Liver (tissue), 9 donors: ENCODE measurements around the gene CHPF2. TPM values are rescaled to one million over a fixed set of nuclear protein-coding genes. Genes with fewer than 3 reads are reported as not detected.

ENCODE experiments used
- DNase-seq: peaks from one replicate; pipeline ENCODE4 v3.0.0-alpha.2; 2017; ENCODE audit warnings: low spot score
- H3K27ac ChIP-seq, 2 donors: one replicate each; pipeline ENCODE4 v1.7.0; 2013; ENCODE audit warnings: inconsistent platforms in 2 of 2, low read length in 2 of 2, control low read depth in 1 of 2, low read depth in 1 of 2, mild to moderate bottlenecking in 1 of 2
- H3K27me3 ChIP-seq, 4 donors: one replicate each; pipeline versions ENCODE4 v1.6.1 to v1.7.0; 2013; ENCODE audit warnings: low read length in 3 of 4, inconsistent platforms in 1 of 4, mild to moderate bottlenecking in 1 of 4, moderate library complexity in 1 of 4; ENCODE audit not compliant: control insufficient read depth in 4 of 4, insufficient read depth in 4 of 4
- H3K36me3 ChIP-seq, 4 donors: one replicate each; pipeline versions ENCODE4 v1.6.1 to v1.7.0; 2013; ENCODE audit warnings: low read length in 3 of 4, mild to moderate bottlenecking in 3 of 4, low read depth in 1 of 4, moderate library complexity in 1 of 4; ENCODE audit not compliant: control insufficient read depth in 4 of 4, insufficient read depth in 3 of 4
- H3K4me1 ChIP-seq, 4 donors: one replicate each; pipeline versions ENCODE4 v1.6.1 to v1.7.0; 2013; ENCODE audit warnings: low read length in 3 of 4, mild to moderate bottlenecking in 3 of 4, moderate library complexity in 1 of 4; ENCODE audit not compliant: control insufficient read depth in 4 of 4, insufficient read depth in 4 of 4
- H3K4me3 ChIP-seq, 3 donors: one replicate each; pipeline versions ENCODE4 v1.6.1 to v1.7.0; 2013; ENCODE audit warnings: low read length in 3 of 3, control low read depth in 1 of 3, low read depth in 1 of 3, mild to moderate bottlenecking in 1 of 3
- H3K9ac ChIP-seq, 2 donors: one replicate each; pipeline ENCODE4 v1.7.0; 2013; ENCODE audit warnings: low read length in 2 of 2, mild to moderate bottlenecking in 2 of 2, moderate library complexity in 2 of 2, control low read depth in 1 of 2, low read depth in 1 of 2
- H3K9me3 ChIP-seq, 4 donors: one replicate each; pipeline versions ENCODE4 v1.6.1 to v1.7.0; 2013; ENCODE audit warnings: low read length in 3 of 4; ENCODE audit not compliant: control insufficient read depth in 4 of 4
- ATF3 ChIP-seq: IDR thresholded peaks from 2 replicates; pipeline ENCODE4 v1.6.1; 2016; ENCODE audit warnings: antibody characterized with exemption
- CTCF ChIP-seq: fragments of 150-350 bp; IDR thresholded peaks from 2 replicates; pipeline ENCODE4 v1.5.1; 2017; ENCODE audit warnings: improper control_type of control experiment, low read depth, low read length; ENCODE audit not compliant: missing input control
- EGR1 ChIP-seq, 2 donors: IDR thresholded peaks; 2 replicates each; pipeline ENCODE4 v1.6.1; 2016 to 2018; ENCODE audit warnings: antibody characterized with exemption in 2 of 2, low read depth in 2 of 2
- FOXA1 ChIP-seq: IDR thresholded peaks from 2 replicates; pipeline ENCODE4 v1.6.1; 2016; ENCODE audit warnings: antibody characterized with exemption
- FOXA2 ChIP-seq: IDR thresholded peaks from 2 replicates; pipeline ENCODE4 v1.6.1; 2016; ENCODE audit warnings: antibody characterized with exemption
- GABPA ChIP-seq, 2 donors: IDR thresholded peaks in 1 of 2; conservative IDR thresholded peaks in 1 of 2; 2 replicates each; pipeline ENCODE4 v1.6.1; 2016; ENCODE audit warnings: antibody characterized with exemption in 2 of 2, mild to moderate bottlenecking in 1 of 2, moderate library complexity in 1 of 2
- HNF4A ChIP-seq, 2 donors: conservative IDR thresholded peaks; 2 replicates each; pipeline ENCODE4 v1.6.1; 2016; ENCODE audit warnings: antibody characterized with exemption in 2 of 2, mild to moderate bottlenecking in 2 of 2
- HNF4G ChIP-seq: IDR thresholded peaks from 2 replicates; pipeline ENCODE4 v1.6.1; 2016; ENCODE audit warnings: antibody characterized with exemption
- JUND ChIP-seq, 2 donors: IDR thresholded peaks; 2 replicates each; pipeline ENCODE4 v1.6.1; 2016; ENCODE audit warnings: antibody characterized with exemption in 2 of 2
- NR2F2 ChIP-seq: IDR thresholded peaks from 2 replicates; pipeline ENCODE4 v1.6.1; 2016; ENCODE audit warnings: antibody characterized with exemption
- RAD21 ChIP-seq, 2 donors: IDR thresholded peaks; 2 replicates each; pipeline ENCODE4 v1.6.1; 2016; ENCODE audit warnings: antibody characterized with exemption in 2 of 2, mild to moderate bottlenecking in 2 of 2
- REST ChIP-seq: IDR thresholded peaks from 2 replicates; pipeline ENCODE4 v1.6.1; 2016; ENCODE audit warnings: antibody characterized with exemption, mild to moderate bottlenecking
- RXRA ChIP-seq, 2 donors: IDR thresholded peaks; 2 replicates each; pipeline ENCODE4 v1.6.1; 2017 to 2018; ENCODE audit warnings: antibody characterized with exemption in 2 of 2, mild to moderate bottlenecking in 1 of 2
- SP1 ChIP-seq: IDR thresholded peaks from 2 replicates; pipeline ENCODE4 v1.6.1; 2018; ENCODE audit warnings: antibody characterized with exemption, mild to moderate bottlenecking
- TAF1 ChIP-seq: conservative IDR thresholded peaks from 2 replicates; pipeline ENCODE4 v1.6.1; 2016; ENCODE audit warnings: antibody characterized with exemption, mild to moderate bottlenecking
- YY1 ChIP-seq: IDR thresholded peaks from 2 replicates; pipeline ENCODE4 v1.6.1; 2016; ENCODE audit warnings: antibody characterized with exemption, mild to moderate bottlenecking
- ZBTB33 ChIP-seq: IDR thresholded peaks from 2 replicates; pipeline ENCODE4 v1.6.1; 2016; ENCODE audit warnings: antibody characterized with exemption
- WGBS: extraction: QIAGEN DNeasy Blood & Tissue Kit; methylation state at CpG from one replicate; pipeline ENCODE4 v1.1.7; 2013; 5-methylcytosine and 5-hydroxymethylcytosine counted together
- polyA plus RNA-seq, 2 donors: library from polyadenylated mRNA; stranded (reverse) in 1 of 2; unstranded in 1 of 2; fragments of 200-250 nt in 1 of 2; fragments of >200 nt in 1 of 2; fragmentation: Nextera tagmentation in 1 of 2; extraction: Ambion mirVana in 1 of 2; gene quantifications; one replicate each; pipeline versions ENCODE4 v1.2.1 to v1.2.3, GENCODE V29; 2013 to 2015
- total RNA-seq, 2 donors: library from RNA; depleted of rRNA; stranded (reverse); fragments of >200 nt; gene quantifications; one replicate each; pipeline ENCODE4 v1.2.3, GENCODE V29; 2014
- TF ChIP-seq, protein P1 (sequence below): IDR thresholded peaks from 2 replicates; pipeline ENCODE4 v1.6.1; 2016; ENCODE audit warnings: antibody characterized with exemption
- donor health status: healthy.
- donor health status: healthy.
- donor health status: healthy.
- donor health status: healthy.
- donor health status: healthy.

CHPF2 gene
- total and polyA plus RNA-seq, 4 donors, result 4.1 to 19.7 (median 18.1) TPM

DNA sequence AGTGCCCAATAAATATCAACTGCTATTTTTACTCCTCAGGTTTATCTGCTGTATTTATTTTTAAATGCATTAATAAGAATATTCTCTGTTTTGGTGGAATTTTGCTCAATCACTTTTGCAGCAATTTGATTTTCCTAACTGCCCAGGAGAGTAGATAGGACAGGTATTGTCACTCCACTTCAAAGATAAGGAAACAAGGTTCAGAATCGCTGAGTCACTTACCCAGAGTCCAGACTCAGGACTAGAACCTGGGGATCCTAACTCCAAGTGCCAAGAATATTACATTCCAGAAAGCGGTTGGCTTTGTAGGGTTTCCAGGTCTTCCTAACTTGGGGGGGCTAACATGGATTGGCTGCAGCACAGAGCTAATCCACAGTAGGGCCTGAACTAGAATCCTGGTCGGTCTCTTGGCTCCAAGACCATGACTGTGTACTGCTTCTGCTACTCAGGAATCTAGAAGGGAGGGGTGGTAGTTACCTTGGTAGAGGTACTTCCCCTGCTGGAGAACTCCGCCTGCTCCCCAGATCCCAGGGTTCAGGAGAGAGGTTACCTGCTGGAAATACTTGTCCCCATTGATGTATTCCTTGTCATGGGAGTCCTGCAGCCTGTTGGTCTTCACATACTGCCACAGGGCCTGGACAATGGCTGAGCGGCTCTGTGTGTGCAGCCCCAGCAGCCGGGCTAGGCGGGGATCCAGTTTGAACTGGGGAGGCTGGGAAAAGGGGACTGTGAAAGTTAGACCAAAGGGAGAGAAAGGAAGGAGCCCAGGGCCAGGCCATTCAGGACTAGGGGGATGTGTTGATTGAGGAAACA is 8.9 kb downstream of the CHPF2 start:
- no peak overlapping the region for H3K9ac ChIP-seq
- H3K27me3 ChIP-seq, result no peaks in the 10 kb centered on the region
- peaks cover 0 to 19% (median 9%) of the 10 kb centered on the region in 4 donors for H3K36me3 ChIP-seq
- no peaks in the 10 kb centered on the region for H3K9me3 ChIP-seq
- no peak for TF ChIP-seq TAF1
- TF ChIP-seq YY1, result no peak
- DNase-seq, result no peak
- no peak overlapping the region for H3K27ac ChIP-seq
- 94% methylated on average over 7 of the region's 7 CpGs for WGBS
- H3K4me3 ChIP-seq, result no peak overlapping the region
- H3K4me1 ChIP-seq, result peaks cover 0 to 13% (median 6%) of the 10 kb centered on the region in 4 donors

DNA sequence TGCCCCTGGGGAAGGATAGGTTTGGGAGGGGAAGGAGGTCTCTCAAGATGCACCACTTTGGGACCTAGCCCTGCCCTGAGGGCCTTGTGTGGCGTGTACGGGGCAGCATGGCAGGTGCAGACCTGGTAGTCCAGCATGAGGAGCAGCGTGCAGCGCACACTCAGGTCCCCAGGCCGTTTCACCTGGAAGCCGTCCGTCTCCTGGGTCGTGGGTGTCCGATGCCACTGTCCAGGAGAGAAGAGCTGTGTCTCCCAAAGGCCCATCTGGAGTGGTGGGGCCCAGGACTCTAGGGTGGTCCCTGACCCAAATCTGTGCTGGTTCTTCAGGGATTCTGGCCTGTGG is 9.4 kb downstream of the CHPF2 start:
- no peak for TF ChIP-seq HNF4A (conservative IDR thresholded peaks at IDR 0.05)
- no peak for TF ChIP-seq GABPA (IDR thresholded peaks at IDR 0.05 in 1 of 2, conservative IDR thresholded peaks at IDR 0.05 in 1 of 2)
- no peak for TF ChIP-seq CTCF
- TF ChIP-seq JUND (IDR thresholded peaks at IDR 0.05), result no peak
- TF ChIP-seq ATF3, result no peak
- no peak for TF ChIP-seq SP1
- no peak for TF ChIP-seq RAD21 (IDR thresholded peaks at IDR 0.05)
- TF ChIP-seq HNF4G, result no peak
- TF ChIP-seq NR2F2, result no peak
- no peak for TF ChIP-seq TAF1
- TF ChIP-seq FOXA1, result no peak
- TF ChIP-seq REST, result no peak
- TF ChIP-seq YY1, result no peak
- TF ChIP-seq FOXA2, result no peak
- TF ChIP-seq, protein P1, sequence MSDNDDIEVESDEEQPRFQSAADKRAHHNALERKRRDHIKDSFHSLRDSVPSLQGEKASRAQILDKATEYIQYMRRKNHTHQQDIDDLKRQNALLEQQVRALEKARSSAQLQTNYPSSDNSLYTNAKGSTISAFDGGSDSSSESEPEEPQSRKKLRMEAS, result no peak
- TF ChIP-seq ZBTB33, result no peak
- no peak for TF ChIP-seq RXRA (IDR thresholded peaks at IDR 0.05)
- TF ChIP-seq EGR1 (IDR thresholded peaks at IDR 0.05; ENCODE audit: low read depth in 2 of 2), result no peak
- H3K4me3 ChIP-seq, result no peak overlapping the region
- peaks cover 0 to 14% (median 6%) of the 10 kb centered on the region in 4 donors for H3K36me3 ChIP-seq
- H3K4me1 ChIP-seq, result peaks cover 0 to 13% (median 6%) of the 10 kb centered on the region in 4 donors
- H3K27me3 ChIP-seq, result peaks cover 0 to under 1% (median 0%) of the 10 kb centered on the region in 4 donors
- H3K9me3 ChIP-seq, result no peaks in the 10 kb centered on the region
- DNase-seq, result no peak
- no peak overlapping the region for H3K9ac ChIP-seq
- WGBS, result 93% methylated on average over 9 of the region's 9 CpGs
- H3K27ac ChIP-seq, result no peak overlapping the region
